HG03025 (cell line): Measurements from ENCODE around the gene MED13.

Experiments used
- ATAC-seq: cut with Tn5 transposase; IDR thresholded peaks from one replicate; pipeline ENCODE4 v1.9.1; 2021; ENCODE audit warnings: mild to moderate bottlenecking, moderate library complexity; ENCODE audit not compliant: unreplicated experiment, low FRiP score

Gene MED13, protein sequence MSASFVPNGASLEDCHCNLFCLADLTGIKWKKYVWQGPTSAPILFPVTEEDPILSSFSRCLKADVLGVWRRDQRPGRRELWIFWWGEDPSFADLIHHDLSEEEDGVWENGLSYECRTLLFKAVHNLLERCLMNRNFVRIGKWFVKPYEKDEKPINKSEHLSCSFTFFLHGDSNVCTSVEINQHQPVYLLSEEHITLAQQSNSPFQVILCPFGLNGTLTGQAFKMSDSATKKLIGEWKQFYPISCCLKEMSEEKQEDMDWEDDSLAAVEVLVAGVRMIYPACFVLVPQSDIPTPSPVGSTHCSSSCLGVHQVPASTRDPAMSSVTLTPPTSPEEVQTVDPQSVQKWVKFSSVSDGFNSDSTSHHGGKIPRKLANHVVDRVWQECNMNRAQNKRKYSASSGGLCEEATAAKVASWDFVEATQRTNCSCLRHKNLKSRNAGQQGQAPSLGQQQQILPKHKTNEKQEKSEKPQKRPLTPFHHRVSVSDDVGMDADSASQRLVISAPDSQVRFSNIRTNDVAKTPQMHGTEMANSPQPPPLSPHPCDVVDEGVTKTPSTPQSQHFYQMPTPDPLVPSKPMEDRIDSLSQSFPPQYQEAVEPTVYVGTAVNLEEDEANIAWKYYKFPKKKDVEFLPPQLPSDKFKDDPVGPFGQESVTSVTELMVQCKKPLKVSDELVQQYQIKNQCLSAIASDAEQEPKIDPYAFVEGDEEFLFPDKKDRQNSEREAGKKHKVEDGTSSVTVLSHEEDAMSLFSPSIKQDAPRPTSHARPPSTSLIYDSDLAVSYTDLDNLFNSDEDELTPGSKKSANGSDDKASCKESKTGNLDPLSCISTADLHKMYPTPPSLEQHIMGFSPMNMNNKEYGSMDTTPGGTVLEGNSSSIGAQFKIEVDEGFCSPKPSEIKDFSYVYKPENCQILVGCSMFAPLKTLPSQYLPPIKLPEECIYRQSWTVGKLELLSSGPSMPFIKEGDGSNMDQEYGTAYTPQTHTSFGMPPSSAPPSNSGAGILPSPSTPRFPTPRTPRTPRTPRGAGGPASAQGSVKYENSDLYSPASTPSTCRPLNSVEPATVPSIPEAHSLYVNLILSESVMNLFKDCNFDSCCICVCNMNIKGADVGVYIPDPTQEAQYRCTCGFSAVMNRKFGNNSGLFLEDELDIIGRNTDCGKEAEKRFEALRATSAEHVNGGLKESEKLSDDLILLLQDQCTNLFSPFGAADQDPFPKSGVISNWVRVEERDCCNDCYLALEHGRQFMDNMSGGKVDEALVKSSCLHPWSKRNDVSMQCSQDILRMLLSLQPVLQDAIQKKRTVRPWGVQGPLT (N-terminal part only)

DNA sequence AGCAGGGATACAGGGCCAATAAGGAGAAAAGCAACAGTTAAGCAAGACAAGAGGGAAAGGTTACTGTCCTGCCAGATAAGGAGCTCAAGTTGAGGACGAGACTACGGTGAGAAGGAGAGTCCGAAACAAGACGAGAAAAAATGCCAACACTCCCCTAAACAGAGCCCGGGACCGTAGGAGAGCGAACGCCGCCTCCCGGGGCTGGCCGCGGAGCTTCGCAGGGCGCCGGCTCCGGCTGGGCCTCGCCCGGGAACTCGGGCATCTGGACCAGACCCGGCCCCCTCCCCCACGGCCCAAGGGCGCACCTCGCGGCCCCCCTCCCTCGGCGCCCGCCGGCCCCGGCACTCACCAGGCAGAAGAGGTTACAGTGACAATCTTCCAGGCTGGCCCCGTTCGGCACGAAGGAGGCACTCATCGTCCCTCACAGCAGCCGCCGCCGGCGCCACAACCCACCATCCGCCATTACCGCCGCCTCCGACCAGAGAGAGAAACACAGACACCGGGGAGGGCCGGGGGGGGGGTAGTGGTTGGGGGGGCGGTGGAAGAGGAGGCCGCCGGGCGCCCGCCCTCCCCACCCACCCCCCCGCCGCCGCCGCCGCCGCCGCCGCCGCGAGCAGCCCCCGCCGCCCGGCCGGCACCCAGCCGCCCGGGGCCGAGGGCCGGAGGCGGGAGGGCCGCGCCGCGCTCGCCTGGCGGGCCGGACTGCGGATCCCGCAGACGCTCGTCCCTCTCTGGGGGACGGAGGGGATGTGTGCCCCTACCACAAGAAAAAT, at the start of gene MED13:
TSS of gene MED13 (minus strand) at position 488 of the 773 bp plus-strand sequence. CDS start at position 415, 73 bp downstream.
- ATAC-seq = peak; percentile 25

DNA sequence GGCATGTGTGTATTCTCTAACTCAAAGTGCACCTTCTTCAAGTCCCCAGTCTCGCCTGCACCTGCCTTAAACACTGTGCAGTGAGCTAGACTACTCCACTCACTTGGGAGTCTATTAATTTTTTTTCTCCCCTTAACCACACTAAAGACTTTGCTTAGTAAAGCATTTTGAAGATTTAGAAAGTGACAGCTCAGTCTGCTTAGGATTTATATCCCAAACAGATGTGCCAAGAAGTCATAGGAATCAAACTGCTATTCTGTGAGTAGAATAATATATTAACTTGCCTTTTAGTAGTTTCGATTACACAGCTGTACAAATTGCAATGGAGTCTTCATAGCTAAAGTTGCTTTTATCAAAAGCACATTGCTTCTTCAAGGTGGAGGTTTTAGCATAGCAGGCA, 47.2 kb upstream of the MED13 start:
- ATAC-seq = no peak

DNA sequence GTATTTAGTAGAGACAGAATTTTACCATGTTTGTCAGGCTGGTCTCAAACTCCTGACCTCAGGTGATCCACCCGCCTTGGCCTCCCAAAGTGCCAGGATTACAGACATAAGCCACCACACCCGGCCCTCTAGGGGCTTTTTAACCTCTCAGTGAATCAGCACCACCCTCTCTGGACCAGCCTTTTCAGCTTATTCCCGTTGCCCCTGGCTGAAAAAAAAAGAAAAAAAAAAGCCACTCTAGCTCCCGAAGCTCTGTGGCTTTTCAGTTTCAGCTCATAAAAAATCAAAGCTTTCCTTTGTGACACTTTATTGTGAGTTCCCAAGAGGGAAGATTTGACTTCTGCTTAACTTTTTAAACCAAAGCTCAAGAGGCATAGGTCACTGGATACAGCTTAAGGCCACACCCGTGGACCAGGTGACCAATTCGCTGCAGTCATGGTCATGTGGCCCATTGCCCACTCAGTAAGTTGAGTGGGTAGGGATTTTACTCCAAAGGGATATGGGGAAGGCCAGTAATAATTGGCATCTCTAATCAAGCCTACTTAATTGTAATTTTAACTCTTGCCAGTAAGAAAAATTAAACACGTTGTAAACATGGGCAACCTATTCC, 46.6 kb upstream of the MED13 start:
- no peak for ATAC-seq

DNA sequence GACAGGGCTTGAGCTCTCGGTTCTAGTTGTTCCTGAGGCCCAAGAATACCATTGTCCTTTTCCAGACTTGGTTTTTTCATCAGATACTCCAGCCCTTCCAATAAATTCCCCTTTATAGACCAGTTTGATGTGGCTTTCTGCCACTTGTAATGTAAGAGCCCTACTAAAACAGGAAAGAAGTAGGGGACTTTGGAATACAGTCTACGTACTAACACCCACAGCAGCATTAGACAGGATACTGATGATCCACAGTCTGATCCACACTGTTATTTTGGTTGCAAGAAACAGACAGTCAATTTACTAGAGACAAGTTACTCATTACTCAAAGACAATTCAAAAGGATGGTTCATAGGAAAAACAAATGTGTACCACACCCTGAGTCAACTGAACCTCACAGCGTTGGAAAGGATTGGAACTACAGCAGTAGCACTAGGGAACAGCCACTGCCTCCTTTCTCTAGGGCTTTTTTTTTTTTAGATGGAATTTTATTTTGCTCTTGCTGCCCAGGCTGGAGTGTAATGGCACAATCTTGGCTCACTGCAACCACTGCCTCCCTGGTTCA, 45.9 kb upstream of the MED13 start:
- no peak for ATAC-seq

DNA sequence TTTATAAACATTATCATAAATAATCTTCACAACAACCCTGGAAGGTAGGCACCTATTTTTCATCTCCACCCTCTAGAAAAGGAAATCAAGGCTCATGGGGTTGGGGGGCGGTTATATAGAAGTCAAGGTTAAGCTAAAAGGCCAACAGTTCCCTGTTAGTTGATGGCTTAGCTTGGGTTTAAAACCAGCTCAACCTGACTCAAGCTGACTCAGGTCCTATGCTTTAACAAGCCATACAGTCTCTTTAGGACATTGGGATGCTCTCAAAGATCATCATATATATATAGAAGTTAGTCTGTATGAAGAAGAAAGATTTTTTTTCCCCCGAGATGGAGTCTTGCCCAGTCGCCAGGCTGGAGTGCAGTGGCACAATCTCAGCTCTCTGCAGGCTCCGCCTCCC, 44.8 kb upstream of the MED13 start:
- ATAC-seq = no peak

DNA sequence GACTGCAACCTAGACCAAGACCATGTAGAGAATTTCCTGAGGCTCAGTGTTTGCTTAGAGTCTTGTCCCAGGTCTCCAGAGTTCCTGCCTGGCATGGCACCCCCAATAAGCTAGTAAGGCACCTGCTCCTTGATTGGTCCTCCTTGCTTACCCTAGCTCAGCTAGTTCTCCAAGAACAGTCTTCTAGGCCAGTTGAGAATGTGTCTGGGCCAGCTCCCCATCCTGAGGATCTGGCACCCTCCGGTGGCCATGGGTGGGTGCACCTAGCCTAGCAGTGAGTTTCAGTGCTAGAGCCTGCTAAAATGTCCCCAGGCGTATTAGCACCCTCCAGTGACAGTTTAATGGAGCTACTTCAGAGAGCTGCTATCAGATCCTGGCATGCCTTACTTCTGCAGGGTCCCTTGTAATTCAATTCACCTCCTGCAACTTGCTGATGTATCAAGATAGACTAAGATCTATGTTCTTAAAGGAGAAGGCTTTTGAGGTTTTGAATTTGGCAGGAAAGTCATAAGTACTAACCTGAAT, 44.4 kb upstream of the MED13 start:
- peak; percentile 92 for ATAC-seq

DNA sequence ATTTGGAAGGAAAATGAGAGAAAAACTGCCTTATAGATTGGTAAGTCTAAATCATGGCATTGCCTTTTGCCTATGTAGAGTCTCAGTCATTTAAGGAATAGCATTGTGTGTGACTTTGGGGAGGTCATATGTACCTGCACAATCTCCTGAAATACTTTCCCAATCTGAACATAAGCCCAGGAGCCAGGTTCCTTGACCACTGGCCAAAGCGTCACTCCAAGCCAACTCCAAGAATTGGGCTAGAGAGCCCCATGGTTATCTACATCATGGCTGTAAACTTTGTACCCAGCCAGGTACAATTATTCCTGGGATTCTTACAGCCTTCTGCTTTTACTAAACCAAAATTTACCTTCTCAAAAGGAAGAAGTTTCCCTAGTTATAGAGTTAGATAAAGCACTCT, 40.8 kb upstream of the MED13 start:
- no peak for ATAC-seq

DNA sequence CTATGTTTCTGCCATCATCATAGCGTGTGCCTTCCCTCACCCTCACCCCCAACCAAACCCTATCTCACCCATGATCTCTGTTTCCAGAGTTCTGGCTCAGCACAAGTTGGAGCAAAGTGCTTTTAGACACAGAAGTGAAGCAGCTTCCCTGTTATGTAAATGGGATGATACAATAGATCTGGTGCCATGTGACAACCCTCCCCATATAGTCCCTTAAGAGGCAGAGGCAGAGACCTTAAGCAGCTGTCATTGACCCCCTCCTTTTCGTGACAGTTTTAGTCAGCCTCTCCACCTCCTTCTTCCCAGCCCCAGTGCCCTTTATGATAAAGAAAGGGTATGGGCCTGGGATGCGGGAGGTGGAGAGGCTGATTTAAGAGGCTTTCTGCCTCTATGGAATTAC, 40.3 kb upstream of the MED13 start:
- no peak for ATAC-seq

DNA sequence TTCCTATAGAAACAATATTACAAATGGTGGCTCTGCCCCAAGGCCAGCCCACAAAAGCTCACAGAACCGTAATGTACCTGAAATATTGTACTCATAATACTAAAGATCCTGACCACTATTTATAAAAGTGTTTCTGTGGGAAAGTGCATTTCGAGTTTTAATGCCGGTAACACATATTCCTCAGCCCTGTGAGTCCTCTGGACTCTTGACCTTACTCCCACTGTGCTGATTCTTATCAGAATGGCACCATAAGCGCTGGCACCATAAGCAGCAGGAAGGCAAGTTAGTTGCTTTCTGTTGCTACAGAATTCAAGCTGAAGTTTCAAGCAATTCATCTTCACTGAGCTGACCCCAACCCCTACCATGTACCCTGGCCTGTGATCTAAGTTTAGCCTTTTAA, 36.4 kb upstream of the MED13 start:
- no peak for ATAC-seq

DNA sequence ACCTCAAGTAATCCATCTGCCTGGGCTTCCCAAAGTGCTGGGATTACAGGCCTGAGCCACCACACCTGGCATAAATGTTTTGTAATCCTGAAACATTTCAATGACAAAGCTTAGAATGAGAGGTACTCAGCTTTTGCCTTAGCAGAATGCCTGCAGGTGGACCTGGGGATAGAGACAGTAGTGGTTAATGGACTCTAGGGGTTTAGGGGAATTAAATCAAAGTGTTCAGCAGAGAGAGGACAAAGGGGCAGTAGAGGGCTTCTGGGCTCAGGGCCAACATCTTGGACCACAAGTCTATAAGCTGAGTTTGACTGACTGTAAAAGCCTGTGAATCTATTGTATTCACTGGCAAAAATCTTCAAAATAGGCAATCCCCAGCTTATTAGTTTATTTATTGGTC, 36.0 kb upstream of the MED13 start:
- no peak for ATAC-seq

DNA sequence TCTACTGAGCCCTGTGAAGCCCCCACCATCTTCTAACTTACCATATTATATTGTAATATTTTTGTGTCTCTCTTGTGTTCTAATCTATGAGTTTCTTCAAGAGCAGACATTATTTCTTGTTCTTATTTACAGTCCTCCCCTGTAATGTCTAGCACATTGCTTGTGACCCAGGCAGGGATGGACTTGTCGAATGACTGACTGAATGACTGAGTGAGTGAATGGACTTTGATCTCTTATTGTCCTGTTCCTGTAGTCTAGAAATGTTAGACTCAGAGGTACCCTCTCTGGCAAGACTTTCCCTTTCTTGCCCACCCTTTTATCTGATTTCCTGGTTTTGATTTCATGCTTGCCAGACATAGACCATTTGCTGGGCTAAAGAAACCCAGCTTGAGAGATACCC, 35.0 kb upstream of the MED13 start:
- ATAC-seq = no peak

DNA sequence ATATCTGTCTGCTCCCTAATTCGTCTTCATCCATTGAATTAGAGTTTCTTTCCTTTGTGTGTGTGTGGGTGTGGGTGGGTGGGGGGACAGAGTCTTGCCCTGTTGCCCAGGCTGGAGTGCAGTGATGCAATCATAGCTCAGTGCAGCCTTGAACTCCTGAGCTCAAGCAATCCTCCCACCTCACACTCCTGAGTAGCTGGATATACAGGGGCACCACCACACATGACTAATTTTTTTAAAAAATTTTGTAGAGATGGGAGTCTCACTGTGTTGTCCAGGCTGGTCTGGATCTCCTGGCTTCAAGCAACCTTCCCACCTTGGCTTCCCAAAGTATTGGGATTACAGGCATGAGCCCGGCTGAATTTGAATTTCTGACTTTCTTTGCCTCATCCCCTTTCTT, 34.5 kb upstream of the MED13 start:
- no peak for ATAC-seq

DNA sequence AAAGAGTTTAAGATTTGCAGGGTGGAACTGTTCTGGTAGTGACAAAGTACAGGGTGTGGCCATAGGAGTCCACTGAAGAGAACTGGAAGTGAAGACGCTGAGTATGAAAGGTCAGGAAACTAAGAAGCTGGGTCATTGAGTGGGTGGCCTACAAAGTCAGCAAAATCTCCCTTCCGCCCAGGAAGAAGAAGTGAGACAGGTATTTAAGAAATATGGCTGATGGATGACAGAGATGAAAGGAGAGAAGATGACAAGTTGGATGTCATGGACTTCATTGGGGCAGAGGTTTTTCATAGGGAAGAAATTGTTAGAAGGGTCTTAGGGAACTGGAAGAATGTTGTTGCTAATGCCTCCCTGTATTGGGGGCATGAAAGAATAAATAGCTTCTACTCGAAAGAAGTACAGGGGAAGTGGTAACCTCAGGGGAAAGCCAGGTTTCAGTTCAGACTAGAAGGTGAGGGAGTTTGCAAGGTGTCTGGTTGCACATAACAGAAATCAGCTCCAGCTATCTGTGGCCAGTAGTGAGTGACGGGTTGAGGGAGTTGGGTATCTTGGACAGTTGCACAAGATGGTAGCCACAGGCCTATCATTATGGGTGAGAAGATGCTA, 33.6 kb upstream of the MED13 start:
- peak; percentile 85 for ATAC-seq

DNA sequence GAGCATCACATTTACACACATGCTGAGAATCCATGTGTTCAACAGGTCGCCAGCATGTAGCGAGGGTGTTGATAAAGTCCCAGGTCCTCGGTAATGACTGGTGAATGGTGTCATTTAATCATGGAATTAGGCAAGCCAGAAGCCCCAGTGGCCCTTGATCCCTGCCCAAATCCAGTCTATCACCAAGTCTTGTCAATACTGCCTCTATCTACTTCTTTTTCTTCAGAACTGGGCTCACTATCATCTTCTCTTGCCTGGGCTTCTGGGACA, 31.3 kb upstream of the MED13 start:
- no peak for ATAC-seq

DNA sequence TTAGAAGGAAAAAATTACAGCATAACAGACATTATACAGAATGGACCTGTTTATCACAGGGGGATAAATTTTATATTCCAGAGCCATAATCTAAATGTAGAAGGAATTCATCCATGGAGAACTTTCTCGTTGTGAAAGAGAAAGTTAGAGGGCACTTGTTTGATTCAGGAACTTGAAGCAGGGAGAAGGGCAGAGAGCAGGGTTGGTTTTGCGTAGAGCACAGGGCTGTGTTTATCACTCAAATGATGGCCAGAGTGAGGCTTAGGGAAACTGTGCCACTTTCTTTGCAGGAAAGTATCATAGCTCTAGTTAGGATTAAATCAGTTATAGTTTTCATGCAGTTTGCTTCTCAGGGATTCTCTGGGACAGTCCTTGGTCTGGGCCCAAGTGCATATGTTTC, 29.1 kb upstream of the MED13 start:
- no peak for ATAC-seq

DNA sequence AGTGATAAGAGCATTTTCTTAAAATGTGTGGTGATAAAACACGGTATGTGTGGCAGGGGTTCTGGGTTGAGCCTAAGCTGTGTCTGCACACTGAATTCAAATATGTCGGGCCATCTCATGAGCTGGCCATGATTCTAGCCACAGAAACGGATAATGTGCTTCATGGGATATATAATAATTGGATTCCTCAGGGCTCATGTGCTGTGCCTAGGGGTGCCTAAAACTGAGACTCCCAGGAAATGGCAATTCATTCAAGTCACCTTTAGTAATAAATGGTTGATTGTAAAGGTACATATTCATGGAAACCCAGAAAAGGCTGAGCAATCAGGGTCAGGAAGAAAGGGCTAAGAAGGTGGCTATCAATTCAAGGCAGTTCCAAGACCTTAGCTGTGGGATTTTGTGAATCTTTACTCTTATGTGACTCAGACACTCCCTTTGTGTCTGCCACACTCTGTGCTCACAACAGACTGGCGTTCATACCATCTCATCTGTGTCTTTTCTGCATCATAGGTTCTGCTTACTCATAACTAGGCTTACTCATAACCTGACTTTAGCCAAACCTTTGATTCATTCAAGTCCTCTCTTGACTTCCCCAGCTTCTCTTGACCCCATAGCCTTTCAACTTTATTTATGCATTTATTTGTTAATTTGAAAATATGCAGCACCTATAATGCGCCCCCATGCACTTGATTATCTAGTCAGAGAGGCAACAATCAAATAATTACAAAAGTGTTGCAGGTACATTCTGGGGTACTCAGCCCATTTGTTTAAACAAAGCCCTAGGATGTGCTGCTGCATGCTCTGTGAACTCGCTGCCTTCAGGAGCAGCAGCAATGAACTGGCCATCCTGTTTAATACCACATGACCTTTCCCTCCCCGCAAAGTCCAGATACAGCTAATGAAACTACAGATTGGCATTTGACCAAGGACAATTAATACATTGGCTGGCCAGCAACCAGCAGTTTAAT, 28.4 kb upstream of the MED13 start:
- peak; percentile 73 for ATAC-seq

DNA sequence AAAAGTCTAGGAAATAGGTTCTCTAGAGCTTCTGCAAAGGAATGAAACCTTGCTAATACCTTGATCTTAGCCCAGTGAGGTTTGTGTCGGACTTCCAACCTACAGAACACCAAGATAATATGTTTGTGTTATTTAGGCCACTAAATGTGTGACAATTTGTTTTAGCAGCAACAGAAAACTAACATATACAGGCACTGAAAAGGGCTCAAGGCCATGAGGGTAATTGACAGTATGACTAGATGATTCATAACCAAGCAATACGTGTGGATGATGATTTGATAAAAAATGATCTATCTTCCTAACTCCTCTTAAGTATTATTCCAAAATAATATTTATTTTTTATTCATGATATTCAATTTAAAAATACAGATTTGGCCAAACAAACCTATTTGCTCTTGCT, 27.7 kb upstream of the MED13 start:
- no peak for ATAC-seq

DNA sequence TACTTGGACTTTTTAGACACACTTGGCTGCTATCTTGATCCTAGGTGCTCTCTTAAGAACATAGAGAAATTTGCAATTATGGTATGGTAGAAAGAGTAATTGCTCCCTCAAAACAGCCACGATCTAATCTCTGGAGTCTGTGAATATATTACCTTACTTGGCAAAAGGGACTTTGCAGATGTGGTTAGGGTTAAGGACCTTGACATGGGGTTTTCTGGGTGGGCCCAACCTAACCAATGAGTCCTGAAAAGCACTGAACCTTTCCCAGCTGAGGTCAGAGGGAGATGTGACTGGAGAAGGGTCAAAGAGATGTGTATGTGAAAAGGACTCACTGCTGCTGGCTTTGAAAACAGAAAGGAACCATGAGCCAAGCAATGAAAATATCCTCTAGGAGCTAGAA, 26.7 kb upstream of the MED13 start:
- ATAC-seq = no peak
